NCI-H146 (cell line): ENCODE data around the gene TXNRD3.
"Not testable (repeated sequence)": the region's sequence is repeated elsewhere in the genome, so short reads cannot be mapped to it uniquely, and the experiment has no call there.

ENCODE experiments used
- DNase-seq: peaks from one replicate; lab custom pipeline; 2025; lab: John Stamatoyannopoulos, UW

TXNRD3 gene

GRCh38 chr3:126644615-126645014 lies 10.3 kb downstream of the TXNRD3 start:
- DNase-seq, result no peak

GRCh38 chr3:126638790-126639189 lies 16.1 kb downstream of the TXNRD3 start:
- no peak for DNase-seq

- DNase-seq, result no peak
Measured at GRCh38 chr3:126636436-126636835, 18.5 kb downstream of the TXNRD3 start.

- no peak for DNase-seq
Measured at GRCh38 chr3:126634803-126635202, 20.1 kb downstream of the TXNRD3 start.

GRCh38 chr3:126630020-126630419 lies 24.9 kb downstream of the TXNRD3 start:
- DNase-seq, result no peak

- DNase-seq, result not testable (repeated sequence)
Measured at GRCh38 chr3:126625735-126626134, 29.2 kb downstream of the TXNRD3 start.

- no peak for DNase-seq
Measured at GRCh38 chr3:126622694-126623093, 32.2 kb downstream of the TXNRD3 start.

- no peak for DNase-seq
Measured at GRCh38 chr3:126621627-126622345, 33.1 kb downstream of the TXNRD3 start.

- DNase-seq, result no peak
Measured at GRCh38 chr3:126621171-126621570, 33.8 kb downstream of the TXNRD3 start.

GRCh38 chr3:126620738-126621137 lies 34.2 kb downstream of the TXNRD3 start:
- no peak for DNase-seq

GRCh38 chr3:126618760-126619159 lies 36.2 kb downstream of the TXNRD3 start:
- DNase-seq, result no peak

GRCh38 chr3:126618021-126618420 lies 36.9 kb downstream of the TXNRD3 start:
- no peak for DNase-seq

- DNase-seq, result no peak
Measured at GRCh38 chr3:126617571-126617970, 37.4 kb downstream of the TXNRD3 start.

- DNase-seq, result no peak
Measured at GRCh38 chr3:126616931-126617330, 38.0 kb downstream of the TXNRD3 start.

- DNase-seq, result no peak
Measured at GRCh38 chr3:126613479-126614188, 41.3 kb downstream of the TXNRD3 start.

GRCh38 chr3:126612479-126613205 lies 42.3 kb downstream of the TXNRD3 start:
- DNase-seq, result no peak

- no peak for DNase-seq
Measured at GRCh38 chr3:126609909-126610308, 45.0 kb downstream of the TXNRD3 start.

GRCh38 chr3:126607214-126607908 lies 47.6 kb downstream of the TXNRD3 start:
- no peak for DNase-seq

- DNase-seq, result no peak
Measured at GRCh38 chr3:126606001-126606400, 48.9 kb downstream of the TXNRD3 start.

- no peak for DNase-seq
Measured at GRCh38 chr3:126604691-126605090, 50.2 kb downstream of the TXNRD3 start.

- no peak for DNase-seq
Measured at GRCh38 chr3:126599101-126599500, 55.8 kb downstream of the TXNRD3 start.

GRCh38 chr3:126595479-126595878 lies 59.4 kb downstream of the TXNRD3 start:
- not testable (repeated sequence) for DNase-seq
